CD4-positive, alpha-beta T cell (primary cell): ENCODE results near the gene NYAP2. TPM values are rescaled to one million over a fixed set of nuclear protein-coding genes. Genes with fewer than 3 reads are reported as not detected.

Experiments used
- ATAC-seq: fragments of 200-7000 bp; cut with Tn5 transposase; one replicate; pipeline ENCODE4 v1.10.0; 2022; ENCODE audit warnings: mild to moderate bottlenecking; ENCODE audit not compliant: poor library complexity
- CTCF ChIA-PET: fragments of 350-600 bp; sonication (Branson Sonifier 250); formaldehyde crosslinking; loops from one replicate; lab custom pipeline; 2021; ENCODE audit warnings: antibody characterized with exemption, inconsistent platforms; lab: Charles Lee
- POLR2A ChIA-PET: fragments of 350-600 bp; sonication (Branson Sonifier 250); formaldehyde crosslinking; loops from one replicate; lab custom pipeline; 2021; ENCODE audit warnings: antibody characterized with exemption, inconsistent platforms; lab: Charles Lee
- DNase-seq, 14 experiments: peaks; one replicate each; pipeline ENCODE4 v3.0.0-alpha.2; 2013 to 2020; ENCODE audit warnings: mixed read lengths in 2 of 14
- H3K27ac ChIP-seq, 2 donors: one replicate each; pipeline versions ENCODE4 v1.5.1 to v1.7.0; 2013; ENCODE audit warnings: low read length in 2 of 2, low read depth in 1 of 2, mild to moderate bottlenecking in 1 of 2
- H3K27me3 ChIP-seq, 2 experiments: 1 replicate in 1 of 2; 2 replicates in 1 of 2; pipeline versions ENCODE4 v1.6.1 to v1.7.0; 2013; ENCODE audit warnings: low read length in 2 of 2, control low read depth in 1 of 2, mild to moderate bottlenecking in 1 of 2, moderate library complexity in 1 of 2; ENCODE audit not compliant: insufficient read depth in 2 of 2, control insufficient read depth in 1 of 2
- H3K36me3 ChIP-seq: one replicate; pipeline ENCODE4 v1.6.1; 2013; ENCODE audit warnings: low read length, control low read depth; ENCODE audit not compliant: insufficient read depth
- H3K4me1 ChIP-seq: one replicate; pipeline ENCODE4 v1.6.1; 2013; ENCODE audit warnings: low read length, control low read depth; ENCODE audit not compliant: insufficient read depth
- H3K4me3 ChIP-seq: one replicate; pipeline ENCODE4 v1.5.1; 2013; ENCODE audit warnings: mild to moderate bottlenecking, low read length, moderate library complexity
- H3K9me3 ChIP-seq, 2 experiments: 1 replicate in 1 of 2; 2 replicates in 1 of 2; pipeline versions ENCODE4 v1.6.1 to v1.7.0; 2013; ENCODE audit warnings: low read length in 2 of 2, mild to moderate bottlenecking in 2 of 2, control low read depth in 1 of 2, moderate library complexity in 1 of 2; ENCODE audit not compliant: control insufficient read depth in 1 of 2, insufficient read depth in 1 of 2
- H3K27ac Mint-ChIP-seq: one replicate; pipeline ENCODE4 v1.8.0; 2020; ENCODE audit warnings: mixed read lengths
- H3K27me3 Mint-ChIP-seq: one replicate; pipeline ENCODE4 v1.8.0; 2021; ENCODE audit warnings: mixed read lengths
- H3K36me3 Mint-ChIP-seq: one replicate; pipeline ENCODE4 v1.8.0; 2021; ENCODE audit warnings: low read depth, mixed read lengths
- H3K4me1 Mint-ChIP-seq: one replicate; pipeline ENCODE4 v1.8.0; 2021; ENCODE audit warnings: low read depth, mixed read lengths
- H3K4me3 Mint-ChIP-seq: one replicate; pipeline ENCODE4 v1.8.0; 2020; ENCODE audit warnings: mild to moderate bottlenecking, mixed read lengths
- H3K9me3 Mint-ChIP-seq: one replicate; pipeline ENCODE4 v1.8.0; 2020; ENCODE audit warnings: mixed read lengths
- intact Hi-C, 2 experiments: fragments of 100-400 bp; cut with DNase I in 1 of 2; cut with micrococcal nuclease in 1 of 2; formaldehyde crosslinking; loops; one replicate each; pipeline versions ENCODE4 v1.15.1 to v1.9.0; 2023 to 2025; cut with DNase I, micrococcal nuclease
- total RNA-seq, 174 experiments: library from RNA in 2 of 174; stranded (reverse) in 2 of 174; gene quantifications; one replicate each; pipeline ENCODE4 v1.2.3 and lab custom pipeline; 2021 to 2026
- TF ChIP-seq, protein P1 (sequence below): fragments of 200-600 bp; IDR thresholded peaks from one replicate; pipeline ENCODE4 v1.8.0; 2022; ENCODE audit warnings: antibody characterized with exemption, mild to moderate bottlenecking

NYAP2 gene
- total RNA-seq, 2 experiments from 2014 or later, result not detected

DNA sequence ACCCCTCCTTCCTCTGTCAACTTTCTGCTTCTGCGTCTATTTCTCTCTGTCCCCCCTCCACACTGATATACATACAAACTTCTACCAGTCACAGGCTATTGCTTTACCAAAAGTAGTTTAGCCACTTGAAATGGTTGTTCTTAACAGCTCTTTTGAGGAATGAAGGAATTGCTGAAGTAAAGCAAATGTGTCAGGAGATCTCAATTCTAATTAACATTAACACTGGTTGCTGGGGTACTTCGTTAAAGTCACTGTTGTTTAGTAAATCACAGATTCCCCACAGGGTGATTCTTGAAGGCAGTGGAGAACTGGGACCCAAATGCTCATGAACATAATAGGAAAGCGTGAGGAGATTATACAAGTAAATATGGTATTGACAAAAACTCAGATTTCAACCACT, 232.8 kb downstream of the NYAP2 start:
- Mint-ChIP-seq H3K4me3 (no peak overlapping the region), H3K36me3 (no peaks in the 10 kb centered on the region), H3K9me3 (no peaks in the 10 kb centered on the region), H3K27ac (no peak overlapping the region), H3K4me1 (peaks cover 7% of the 10 kb centered on the region), H3K27me3 (peaks cover 11% of the 10 kb centered on the region)
- DNase-seq (no peak), ATAC-seq (no peak)
- intact Hi-C loops, result no loop called here
- Histone ChIP-seq H3K4me1 (no peaks in the 10 kb centered on the region), H3K9me3 (no peaks in the 10 kb centered on the region), H3K27me3 (no peaks in the 10 kb centered on the region), H3K36me3 (no peaks in the 10 kb centered on the region), H3K4me3 (no peak overlapping the region), H3K27ac (no peak overlapping the region)
- TF ChIP-seq, protein P1, sequence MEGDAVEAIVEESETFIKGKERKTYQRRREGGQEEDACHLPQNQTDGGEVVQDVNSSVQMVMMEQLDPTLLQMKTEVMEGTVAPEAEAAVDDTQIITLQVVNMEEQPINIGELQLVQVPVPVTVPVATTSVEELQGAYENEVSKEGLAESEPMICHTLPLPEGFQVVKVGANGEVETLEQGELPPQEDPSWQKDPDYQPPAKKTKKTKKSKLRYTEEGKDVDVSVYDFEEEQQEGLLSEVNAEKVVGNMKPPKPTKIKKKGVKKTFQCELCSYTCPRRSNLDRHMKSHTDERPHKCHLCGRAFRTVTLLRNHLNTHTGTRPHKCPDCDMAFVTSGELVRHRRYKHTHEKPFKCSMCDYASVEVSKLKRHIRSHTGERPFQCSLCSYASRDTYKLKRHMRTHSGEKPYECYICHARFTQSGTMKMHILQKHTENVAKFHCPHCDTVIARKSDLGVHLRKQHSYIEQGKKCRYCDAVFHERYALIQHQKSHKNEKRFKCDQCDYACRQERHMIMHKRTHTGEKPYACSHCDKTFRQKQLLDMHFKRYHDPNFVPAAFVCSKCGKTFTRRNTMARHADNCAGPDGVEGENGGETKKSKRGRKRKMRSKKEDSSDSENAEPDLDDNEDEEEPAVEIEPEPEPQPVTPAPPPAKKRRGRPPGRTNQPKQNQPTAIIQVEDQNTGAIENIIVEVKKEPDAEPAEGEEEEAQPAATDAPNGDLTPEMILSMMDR, result no peak
- POLR2A ChIA-PET, result no interaction called here
- CTCF ChIA-PET, result no interaction called here

DNA sequence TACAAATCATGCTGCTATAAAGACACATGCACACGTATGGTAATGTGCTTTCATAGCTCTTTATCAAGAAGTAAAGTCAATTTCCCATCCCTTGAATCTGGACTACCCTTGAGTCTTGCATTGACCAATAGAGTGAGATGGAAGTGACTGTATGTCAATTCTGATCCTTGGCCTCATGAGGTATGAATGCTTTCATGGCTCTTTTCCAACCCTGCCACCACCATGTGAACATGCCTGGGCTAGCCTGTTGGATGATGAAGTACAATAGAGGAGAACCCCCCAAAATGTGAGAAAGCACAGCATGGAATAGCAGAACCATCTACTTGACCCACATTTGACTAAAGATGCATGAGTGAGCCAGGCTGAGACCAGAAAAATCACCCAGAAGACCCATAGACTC, 237.0 kb downstream of the NYAP2 start:
- Histone ChIP-seq H3K36me3 (no peaks in the 10 kb centered on the region), H3K27me3 (no peaks in the 10 kb centered on the region), H3K9me3 (no peaks in the 10 kb centered on the region), H3K27ac (no peak overlapping the region), H3K4me1 (no peaks in the 10 kb centered on the region), H3K4me3 (no peak overlapping the region)
- H3K27me3 Mint-ChIP-seq, result peaks cover 5% of the 10 kb centered on the region
- H3K36me3 Mint-ChIP-seq, result no peaks in the 10 kb centered on the region
- H3K27ac Mint-ChIP-seq, result no peak overlapping the region
- H3K9me3 Mint-ChIP-seq, result no peaks in the 10 kb centered on the region
- DNase-seq (no peak), ATAC-seq (no peak)
- intact Hi-C loops, result no loop called here
- CTCF ChIA-PET, result no interaction called here
- H3K4me1 Mint-ChIP-seq, result no peaks in the 10 kb centered on the region
- POLR2A ChIA-PET, result interaction anchor here (0.8 kb wide), 1 partner anchor 14 kb away, joined by 3 read pairs; no protein-coding TSS in a partner anchor
- no peak overlapping the region for H3K4me3 Mint-ChIP-seq
- TF ChIP-seq, protein P1, result no peak

DNA sequence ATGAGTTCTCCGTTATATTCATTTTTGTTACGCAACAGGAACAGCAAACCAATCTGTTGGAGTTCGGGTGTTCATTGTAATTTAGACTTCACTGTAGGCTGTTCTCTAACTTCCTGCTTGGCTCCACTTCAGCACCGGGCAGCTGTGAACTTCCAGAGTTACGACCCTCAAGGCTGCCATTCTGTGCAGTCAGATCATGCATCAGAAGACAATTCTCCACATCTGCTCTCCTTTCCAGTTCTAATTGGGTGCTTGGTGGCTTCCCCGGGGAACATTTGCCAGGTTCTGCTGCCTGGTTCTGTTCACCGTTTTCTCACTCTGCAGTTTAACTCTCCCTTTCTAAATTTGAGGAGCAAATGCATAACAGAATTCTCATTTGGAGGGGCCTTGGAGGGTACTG, 237.7 kb downstream of the NYAP2 start:
- ChIA-PET POLR2A (no interaction called here), CTCF (no interaction called here)
- intact Hi-C loops, result no loop called here
- Histone ChIP-seq H3K4me1 (no peaks in the 10 kb centered on the region), H3K9me3 (no peaks in the 10 kb centered on the region), H3K4me3 (no peak overlapping the region), H3K27ac (no peak overlapping the region), H3K27me3 (no peaks in the 10 kb centered on the region), H3K36me3 (no peaks in the 10 kb centered on the region)
- Mint-ChIP-seq H3K27me3 (peaks cover 2% of the 10 kb centered on the region), H3K36me3 (no peaks in the 10 kb centered on the region), H3K4me3 (no peak overlapping the region), H3K9me3 (no peaks in the 10 kb centered on the region), H3K27ac (no peak overlapping the region), H3K4me1 (no peaks in the 10 kb centered on the region)
- ATAC-seq, result no peak
- TF ChIP-seq, protein P1, result no peak
- DNase-seq, result no peak
